ENCODE data around the gene MAN1A2. TPM values are rescaled to one million over a fixed set of nuclear protein-coding genes. Genes with fewer than 3 reads are reported as not detected.
"Not testable (repeated sequence)": the region's sequence is repeated elsewhere in the genome, so short reads cannot be mapped to it uniquely, and the experiment has no call there.

The MAN1A2 gene
- polyA plus RNA-seq, 1 experiment = 11.9 TPM

- POLR2A ChIA-PET = no interaction called here
- H3K27me3 ChIP-seq (ENCODE audit: control insufficient read depth, insufficient read depth, low read length) = peaks cover 11% of the 10 kb centered on the region
- CTCF ChIA-PET = interaction anchor here (1.2 kb wide), 1 partner anchor 9 kb away, joined by 5 read pairs; no protein-coding TSS in a partner anchor
- TF ChIP-seq, protein P1, sequence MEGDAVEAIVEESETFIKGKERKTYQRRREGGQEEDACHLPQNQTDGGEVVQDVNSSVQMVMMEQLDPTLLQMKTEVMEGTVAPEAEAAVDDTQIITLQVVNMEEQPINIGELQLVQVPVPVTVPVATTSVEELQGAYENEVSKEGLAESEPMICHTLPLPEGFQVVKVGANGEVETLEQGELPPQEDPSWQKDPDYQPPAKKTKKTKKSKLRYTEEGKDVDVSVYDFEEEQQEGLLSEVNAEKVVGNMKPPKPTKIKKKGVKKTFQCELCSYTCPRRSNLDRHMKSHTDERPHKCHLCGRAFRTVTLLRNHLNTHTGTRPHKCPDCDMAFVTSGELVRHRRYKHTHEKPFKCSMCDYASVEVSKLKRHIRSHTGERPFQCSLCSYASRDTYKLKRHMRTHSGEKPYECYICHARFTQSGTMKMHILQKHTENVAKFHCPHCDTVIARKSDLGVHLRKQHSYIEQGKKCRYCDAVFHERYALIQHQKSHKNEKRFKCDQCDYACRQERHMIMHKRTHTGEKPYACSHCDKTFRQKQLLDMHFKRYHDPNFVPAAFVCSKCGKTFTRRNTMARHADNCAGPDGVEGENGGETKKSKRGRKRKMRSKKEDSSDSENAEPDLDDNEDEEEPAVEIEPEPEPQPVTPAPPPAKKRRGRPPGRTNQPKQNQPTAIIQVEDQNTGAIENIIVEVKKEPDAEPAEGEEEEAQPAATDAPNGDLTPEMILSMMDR (IDR thresholded peaks at IDR 0.05; ENCODE audit: insufficient read depth, low read depth, low read length) = no peak
- H3K36me3 ChIP-seq (ENCODE audit: control insufficient read depth, insufficient read depth, low read length) = no peaks in the 10 kb centered on the region
- no peak for DNase-seq (ENCODE audit: low read depth)
- H3K4me3 ChIP-seq (ENCODE audit: low read depth, low read length) = no peak overlapping the region
Measured at GRCh38 chr1:117321680-117322609, 45.3 kb upstream of the MAN1A2 start.

- POLR2A ChIA-PET = no interaction called here
- Histone ChIP-seq H3K27me3 (ENCODE audit: control insufficient read depth, insufficient read depth, low read length) (peaks cover 10% of the 10 kb centered on the region), H3K36me3 (ENCODE audit: control insufficient read depth, insufficient read depth, low read length) (no peaks in the 10 kb centered on the region), H3K4me3 (ENCODE audit: low read depth, low read length) (no peak overlapping the region)
- TF ChIP-seq, protein P1 (IDR thresholded peaks at IDR 0.05; ENCODE audit: insufficient read depth, low read depth, low read length) = no peak
- CTCF ChIA-PET = no interaction called here
- DNase-seq (ENCODE audit: low read depth) = no peak
Measured at GRCh38 chr1:117324357-117324756, 42.9 kb upstream of the MAN1A2 start.

GRCh38 chr1:117326035-117326434 is 41.2 kb upstream of the MAN1A2 start:
- DNase-seq (ENCODE audit: low read depth); H3K4me3 ChIP-seq (ENCODE audit: low read depth, low read length); H3K36me3 ChIP-seq (ENCODE audit: control insufficient read depth, insufficient read depth, low read length); POLR2A ChIA-PET; CTCF ChIA-PET; H3K27me3 ChIP-seq (ENCODE audit: control insufficient read depth, insufficient read depth, low read length): not testable (repeated sequence)

GRCh38 chr1:117327011-117327410 is 40.2 kb upstream of the MAN1A2 start:
- Histone ChIP-seq H3K4me3 (ENCODE audit: low read depth, low read length) (no peak overlapping the region), H3K36me3 (ENCODE audit: control insufficient read depth, insufficient read depth, low read length) (no peaks in the 10 kb centered on the region), H3K27me3 (ENCODE audit: control insufficient read depth, insufficient read depth, low read length) (peaks cover 5% of the 10 kb centered on the region)
- DNase-seq (ENCODE audit: low read depth) = no peak
- TF ChIP-seq, protein P1 (IDR thresholded peaks at IDR 0.05; ENCODE audit: insufficient read depth, low read depth, low read length) = no peak
- POLR2A ChIA-PET = no interaction called here
- CTCF ChIA-PET = interaction anchor here (0.6 kb wide), 1 partner anchor 11 kb away, joined by 3 read pairs; no protein-coding TSS in a partner anchor

DNA sequence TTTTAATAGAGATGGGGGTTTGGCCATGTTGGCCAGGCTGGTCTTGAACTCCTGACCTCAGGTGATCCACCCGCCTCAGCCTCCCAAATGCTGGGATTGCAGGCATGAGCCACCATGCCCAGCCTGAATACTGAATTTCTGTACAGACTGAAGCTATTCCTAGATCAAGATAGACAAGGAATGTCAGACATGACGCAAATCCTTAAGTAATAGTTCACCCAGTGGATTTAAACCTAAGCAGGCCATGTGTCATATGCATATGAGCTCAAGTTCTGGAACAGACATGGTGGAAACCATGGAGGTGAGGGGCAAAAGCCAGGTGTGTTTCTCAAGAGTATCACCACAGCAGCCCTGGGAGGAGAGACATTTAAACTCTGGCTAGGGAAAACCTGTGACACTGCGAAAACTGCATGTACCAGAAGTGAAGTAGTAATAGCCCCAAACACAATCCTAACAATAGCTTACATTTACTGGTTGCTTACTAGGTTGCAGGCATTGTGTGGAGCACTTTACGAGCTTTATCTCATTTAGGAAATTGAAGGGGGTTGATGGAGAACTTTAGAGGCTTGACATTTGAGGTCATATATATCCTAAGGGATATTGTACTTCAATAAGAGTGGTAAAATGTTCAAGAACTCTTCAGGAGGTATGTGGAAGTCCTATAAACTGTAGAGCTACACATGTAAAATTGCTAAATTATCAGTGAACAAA is 31.7 kb upstream of the MAN1A2 start:
- DNase-seq (ENCODE audit: low read depth) = no peak
- no peaks in the 10 kb centered on the region for H3K27me3 ChIP-seq (ENCODE audit: control insufficient read depth, insufficient read depth, low read length)
- ChIA-PET CTCF (no interaction called here), POLR2A (no interaction called here)
- TF ChIP-seq, protein P1 (IDR thresholded peaks at IDR 0.05; ENCODE audit: insufficient read depth, low read depth, low read length) = no peak
- H3K36me3 ChIP-seq (ENCODE audit: control insufficient read depth, insufficient read depth, low read length) = no peaks in the 10 kb centered on the region
- H3K4me3 ChIP-seq (ENCODE audit: low read depth, low read length) = no peak overlapping the region

Data from BJ (cell line).